WTC11 (cell line): ENCODE data around the gene WDR91.
A peak's percentile ranks its signal among the peaks of the same experiment; 100 is the strongest.

Source experiments
- NR2C2 ChIP-seq: sonication (generic); formaldehyde crosslinking; IDR thresholded peaks from 2 replicates; pipeline ENCODE4 v1.8.0; 2022; ENCODE audit warnings: mild to moderate bottlenecking, missing genetic modification reagents
- TF ChIP-seq, protein P1 (sequence below): fragments of 200-600 bp; IDR thresholded peaks from 2 replicates; pipeline ENCODE4 v1.8.0; 2022; ENCODE audit warnings: antibody characterized with exemption

DNA sequence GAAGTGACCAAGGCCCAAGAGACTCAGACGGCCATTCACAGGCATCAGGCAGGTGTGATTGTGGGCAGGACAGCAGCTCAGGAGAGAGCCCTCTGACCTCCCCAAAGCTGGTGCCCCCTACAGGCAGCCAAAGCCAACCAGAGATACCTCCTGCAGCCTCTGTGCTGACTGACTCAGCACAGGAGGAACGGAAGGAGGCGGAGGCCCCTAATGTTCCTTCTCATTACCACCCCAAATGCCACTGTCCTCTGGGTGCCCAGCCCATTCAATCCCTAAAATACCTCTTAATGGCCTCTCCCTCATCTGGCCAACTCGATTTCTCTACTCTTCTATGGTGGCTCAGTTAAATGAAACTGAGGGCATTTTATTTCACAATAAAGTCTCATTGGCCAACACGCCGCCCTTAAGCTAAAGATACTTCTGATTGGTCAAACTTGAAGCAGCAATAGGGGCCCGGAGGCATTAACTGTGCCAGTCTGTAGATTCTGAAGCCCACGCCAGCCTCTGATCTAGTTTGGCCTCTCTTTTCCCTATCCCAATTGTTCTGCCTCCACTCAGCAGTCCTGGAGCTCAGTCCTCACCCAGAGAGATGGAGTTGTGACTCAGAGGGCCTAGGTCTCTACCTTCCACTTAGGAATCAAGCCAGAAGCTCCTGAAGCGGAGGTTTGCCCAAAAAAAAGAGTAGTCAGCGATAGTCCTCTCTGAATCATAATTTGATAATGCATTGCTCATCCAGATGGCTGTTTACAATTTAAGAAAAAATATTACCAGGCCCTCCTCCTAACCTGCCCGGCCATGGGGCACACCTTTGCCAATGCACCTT, 42.0 kb downstream of the WDR91 start:
- TF ChIP-seq, protein P1, sequence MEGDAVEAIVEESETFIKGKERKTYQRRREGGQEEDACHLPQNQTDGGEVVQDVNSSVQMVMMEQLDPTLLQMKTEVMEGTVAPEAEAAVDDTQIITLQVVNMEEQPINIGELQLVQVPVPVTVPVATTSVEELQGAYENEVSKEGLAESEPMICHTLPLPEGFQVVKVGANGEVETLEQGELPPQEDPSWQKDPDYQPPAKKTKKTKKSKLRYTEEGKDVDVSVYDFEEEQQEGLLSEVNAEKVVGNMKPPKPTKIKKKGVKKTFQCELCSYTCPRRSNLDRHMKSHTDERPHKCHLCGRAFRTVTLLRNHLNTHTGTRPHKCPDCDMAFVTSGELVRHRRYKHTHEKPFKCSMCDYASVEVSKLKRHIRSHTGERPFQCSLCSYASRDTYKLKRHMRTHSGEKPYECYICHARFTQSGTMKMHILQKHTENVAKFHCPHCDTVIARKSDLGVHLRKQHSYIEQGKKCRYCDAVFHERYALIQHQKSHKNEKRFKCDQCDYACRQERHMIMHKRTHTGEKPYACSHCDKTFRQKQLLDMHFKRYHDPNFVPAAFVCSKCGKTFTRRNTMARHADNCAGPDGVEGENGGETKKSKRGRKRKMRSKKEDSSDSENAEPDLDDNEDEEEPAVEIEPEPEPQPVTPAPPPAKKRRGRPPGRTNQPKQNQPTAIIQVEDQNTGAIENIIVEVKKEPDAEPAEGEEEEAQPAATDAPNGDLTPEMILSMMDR = peak; percentile 51
- TF ChIP-seq NR2C2 (CRISPR knock-in tag) = no peak
